HS-27A (cell line): ENCODE data around the gene MYLK4.

Experiments
- DNase-seq: peaks from one replicate; pipeline ENCODE4 v3.0.0-alpha.2; 2012; ENCODE audit warnings: low read depth, missing footprints

MYLK4 gene

DNA sequence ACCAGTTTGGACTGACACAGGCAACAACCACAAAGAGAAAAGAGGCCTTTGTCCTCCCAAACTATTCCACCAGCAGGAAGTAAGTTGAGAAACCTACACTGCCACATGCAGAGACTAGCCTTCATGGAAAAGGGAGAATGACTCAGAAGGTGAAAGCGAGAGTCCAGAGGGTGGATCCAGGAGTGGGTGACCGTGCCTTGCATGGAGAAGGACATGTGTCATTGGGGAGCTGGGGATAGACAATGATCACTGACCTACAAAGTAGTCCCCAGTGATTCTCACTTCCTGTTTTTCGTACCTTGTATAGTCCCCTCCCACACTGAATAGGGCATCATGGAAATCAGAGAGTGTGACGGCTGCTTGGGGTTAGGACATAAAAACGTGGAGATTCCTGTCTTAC is 91.9 kb downstream of the MYLK4 start:
- no peak for DNase-seq

DNA sequence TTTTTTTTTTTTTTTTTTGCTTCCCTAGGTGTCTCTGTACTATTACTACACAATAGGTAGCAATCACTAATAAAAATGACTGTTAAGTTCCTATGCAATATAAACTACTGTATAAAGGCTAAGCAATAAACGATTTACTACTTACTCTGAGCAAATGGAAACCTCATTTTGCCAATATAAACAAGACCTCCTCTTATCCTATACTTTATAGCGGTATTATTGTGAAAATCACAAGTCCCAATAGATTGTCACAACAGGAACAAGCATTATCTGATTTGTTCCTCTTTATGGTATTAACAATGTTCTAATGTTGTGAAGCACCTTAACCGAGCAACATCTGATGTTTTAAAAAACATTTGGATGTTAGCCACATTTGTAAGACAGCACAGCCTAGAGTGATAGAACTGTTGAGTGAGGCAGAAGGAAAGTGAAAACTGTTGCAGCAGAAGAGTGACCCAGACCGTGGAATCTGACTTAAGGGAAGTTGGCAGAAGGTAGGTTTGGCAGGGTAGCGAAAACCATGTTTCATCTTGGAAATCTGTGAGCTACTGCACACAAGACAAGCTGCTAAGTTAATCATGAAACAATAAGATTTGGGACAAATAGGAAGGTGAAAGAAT is 94.2 kb downstream of the MYLK4 start:
- no peak for DNase-seq

DNA sequence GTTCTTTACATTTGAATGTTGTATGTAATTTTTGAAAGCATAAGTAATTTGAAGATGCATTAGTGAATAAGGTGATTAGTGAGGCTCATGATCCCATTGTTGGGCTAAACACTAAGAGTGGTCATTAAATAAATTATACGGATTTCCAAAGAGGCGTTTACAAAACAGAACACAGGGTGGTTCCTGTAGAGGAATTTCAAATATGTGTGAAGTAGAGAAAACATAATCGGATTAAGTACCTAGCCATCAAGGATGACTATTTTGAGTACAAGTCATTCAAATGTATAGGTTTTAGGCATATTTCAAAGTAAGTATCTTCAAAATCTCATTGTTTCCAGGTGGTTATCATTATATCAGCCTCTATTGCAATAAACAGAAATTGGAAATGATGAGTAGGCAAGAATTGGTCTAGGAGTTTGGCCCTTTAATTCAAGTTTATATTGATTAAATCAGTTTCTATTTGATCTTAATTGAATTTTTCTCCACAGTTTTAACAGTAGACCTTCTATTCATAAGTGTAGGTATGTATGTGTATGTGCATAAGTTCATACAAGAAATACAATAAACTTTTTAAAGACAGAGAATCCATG is 94.8 kb downstream of the MYLK4 start:
- DNase-seq: no peak

DNA sequence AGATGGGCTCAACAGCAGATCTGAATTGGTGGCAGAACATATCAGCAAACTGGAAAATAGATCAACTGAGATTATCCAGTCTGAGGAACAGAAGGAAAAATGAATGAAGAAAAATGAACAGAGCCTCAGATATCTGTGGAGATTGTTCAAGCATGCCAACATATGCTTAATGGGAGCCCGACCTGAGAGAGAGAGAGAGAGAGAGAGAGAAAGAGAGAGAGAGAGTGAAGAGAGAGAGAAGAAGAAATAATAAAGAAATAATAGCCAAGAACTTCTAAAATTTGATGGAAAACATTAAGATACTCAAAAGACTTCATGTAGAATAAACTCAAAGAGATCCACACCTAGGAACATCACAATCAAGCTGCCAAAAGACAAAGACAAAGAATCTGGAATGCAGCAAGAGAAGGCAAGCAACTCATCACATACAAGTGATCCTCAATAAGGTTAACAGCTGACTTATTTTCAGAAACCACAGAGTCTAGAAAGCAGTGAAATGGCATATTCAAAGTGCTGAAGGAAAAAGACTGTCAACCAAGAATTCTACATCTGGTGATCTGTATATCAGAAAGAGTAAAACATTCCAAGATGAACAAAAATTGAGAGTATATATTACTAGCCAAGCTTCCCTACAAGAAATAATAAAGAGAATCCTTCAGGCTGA is 97.2 kb downstream of the MYLK4 start:
- DNase-seq: no peak

DNA sequence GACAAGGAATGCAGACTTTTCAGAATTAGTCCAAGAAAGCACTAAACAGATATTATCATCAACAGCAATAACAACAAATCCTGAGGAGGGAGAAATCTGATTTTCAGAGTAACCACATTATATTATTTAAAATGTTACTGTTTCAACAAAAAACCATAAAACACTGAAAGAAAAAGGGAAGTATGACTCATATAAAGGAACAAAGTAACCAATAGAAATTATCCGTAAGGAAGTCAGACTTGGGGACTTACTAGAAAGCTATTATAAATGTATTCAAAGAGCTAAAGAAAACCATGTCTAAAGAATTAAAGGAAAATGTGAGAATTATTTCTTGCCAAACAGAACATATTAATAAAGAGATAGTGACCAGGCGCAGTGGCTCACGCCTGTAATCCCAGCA is 98.1 kb downstream of the MYLK4 start:
- DNase-seq: no peak

DNA sequence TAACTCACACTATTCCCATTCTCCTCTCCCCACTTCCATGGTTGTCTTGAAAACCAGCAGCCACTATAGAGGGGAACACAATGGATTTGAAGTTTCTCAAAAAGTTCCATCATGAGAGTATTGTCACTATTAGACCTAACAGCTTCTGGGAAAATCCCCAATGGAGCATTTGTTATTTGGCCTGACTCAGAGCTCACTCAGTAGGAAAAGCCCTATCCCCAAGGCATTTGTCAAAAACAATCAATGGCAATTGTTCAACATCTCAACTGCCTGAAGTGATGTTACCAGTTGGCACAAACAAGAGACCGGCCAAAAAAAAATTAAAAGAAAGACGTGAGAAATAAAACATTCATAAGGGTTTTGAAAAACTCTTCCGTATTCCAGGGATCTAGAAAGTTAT is 98.8 kb downstream of the MYLK4 start:
- DNase-seq: no peak

DNA sequence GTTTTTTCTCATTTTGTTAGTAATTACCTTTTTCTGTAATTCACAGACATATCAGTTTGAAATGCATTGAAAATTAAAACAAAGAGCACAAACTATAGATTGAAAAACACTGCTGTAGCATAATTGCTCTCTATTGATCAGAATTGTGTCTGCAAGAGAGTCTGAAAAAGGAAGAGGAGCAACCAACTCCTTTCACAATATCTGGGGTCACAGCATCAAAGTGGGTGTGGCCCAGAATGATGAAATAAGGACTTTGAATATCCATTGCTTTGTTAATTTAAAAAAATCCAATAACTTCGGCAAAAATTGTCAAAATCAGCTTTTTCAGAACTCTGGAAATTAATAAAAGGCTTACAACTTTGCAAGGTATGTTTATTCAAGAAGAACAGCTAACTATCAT is 99.2 kb downstream of the MYLK4 start:
- DNase-seq: no peak

DNA sequence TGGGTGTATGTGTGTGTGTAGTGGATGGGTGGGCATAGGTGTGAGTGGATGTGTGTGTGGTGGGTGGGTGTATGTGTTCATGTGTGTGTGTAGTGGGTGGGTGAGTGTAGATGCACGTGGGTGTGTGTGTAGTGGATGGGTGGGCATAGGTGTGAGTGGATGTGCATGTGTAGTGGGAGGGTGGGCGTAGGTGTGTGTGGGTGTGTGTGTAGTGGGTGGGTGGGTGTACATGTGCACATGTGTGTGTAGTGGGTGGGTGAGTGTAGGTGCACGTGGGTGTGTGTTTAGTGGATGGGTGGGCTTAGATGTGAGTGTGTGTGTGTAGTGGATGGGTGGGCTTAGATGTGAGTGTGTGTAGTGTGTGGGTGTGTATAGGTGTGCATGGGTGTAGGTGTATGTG is 104.4 kb downstream of the MYLK4 start:
- DNase-seq: no peak

DNA sequence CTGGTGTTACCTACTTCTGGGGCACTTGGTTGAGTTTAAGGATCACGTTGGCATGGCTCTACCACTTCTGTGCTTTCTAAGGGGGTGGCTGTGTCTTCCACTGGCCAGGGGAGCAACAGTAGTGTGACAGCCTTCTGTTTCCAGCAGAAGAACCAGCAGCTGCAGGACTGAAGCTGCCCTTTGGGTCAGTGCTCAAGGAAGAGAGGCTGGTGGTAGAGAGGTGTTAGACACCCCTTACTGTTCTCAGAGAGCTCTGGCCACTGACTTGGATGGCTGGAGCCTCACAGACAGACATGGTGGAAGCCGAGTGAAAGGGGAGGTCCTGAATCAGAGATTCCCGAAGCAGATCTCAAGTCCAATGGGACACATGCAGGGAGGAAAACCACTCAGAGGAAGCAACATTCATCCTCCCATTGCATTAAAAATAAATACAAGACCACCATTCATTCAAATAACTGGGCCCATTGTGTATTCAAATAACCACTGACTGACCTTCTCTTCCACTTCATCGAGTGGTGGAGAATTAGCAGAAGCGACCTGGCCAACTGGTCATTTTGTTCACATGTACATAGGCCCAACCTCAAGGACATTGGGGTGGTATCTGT is 106.7 kb downstream of the MYLK4 start:
- DNase-seq: no peak

DNA sequence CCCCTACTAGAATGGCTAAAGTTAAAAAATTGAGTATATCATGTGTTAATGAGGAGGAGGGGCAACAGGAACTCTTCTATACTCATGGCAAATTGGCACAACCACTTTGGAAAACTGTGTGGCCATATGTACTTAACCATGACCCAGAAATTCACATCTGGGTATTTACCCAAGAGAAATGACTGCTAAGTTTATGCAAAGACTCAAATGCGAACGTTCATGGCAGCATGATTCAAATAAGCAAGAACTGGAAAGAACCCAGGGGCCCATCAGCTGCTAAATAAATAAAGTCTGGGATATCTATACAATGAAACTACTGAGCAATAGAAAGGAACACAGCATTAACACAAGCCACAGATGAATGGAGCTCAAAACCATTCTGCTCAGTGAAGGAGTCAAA is 107.6 kb downstream of the MYLK4 start:
- no peak for DNase-seq

DNA sequence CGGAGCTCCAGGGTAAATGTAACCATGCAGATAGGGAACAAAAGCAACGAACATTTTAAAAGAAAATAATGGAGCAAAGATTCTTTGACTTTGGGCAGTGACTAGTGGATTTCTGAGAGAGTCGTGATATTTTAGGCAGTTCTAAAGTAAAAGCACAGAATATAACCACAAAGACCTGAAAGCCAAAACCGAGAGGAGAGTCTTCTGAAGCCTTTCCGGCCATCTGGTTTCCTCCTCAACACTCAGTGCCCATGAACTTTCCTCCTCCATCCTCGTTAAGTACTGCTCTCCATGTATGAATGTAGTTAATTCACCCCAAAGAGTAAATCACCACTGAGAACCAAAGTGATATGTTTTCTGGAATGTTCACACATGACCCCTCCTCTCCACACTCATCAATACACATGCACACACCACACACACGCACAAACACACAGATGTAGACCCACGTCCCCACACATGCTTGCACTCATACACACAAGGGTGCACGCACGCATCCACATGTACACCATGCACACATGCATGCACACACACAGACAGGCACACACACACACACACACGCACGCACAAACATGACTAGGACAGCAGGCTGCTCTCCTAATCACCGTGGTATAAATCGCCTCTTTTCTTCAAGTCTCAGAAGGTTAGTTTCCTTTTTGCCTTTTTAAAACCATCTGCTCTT is 109.5 kb downstream of the MYLK4 start:
- no peak for DNase-seq

DNA sequence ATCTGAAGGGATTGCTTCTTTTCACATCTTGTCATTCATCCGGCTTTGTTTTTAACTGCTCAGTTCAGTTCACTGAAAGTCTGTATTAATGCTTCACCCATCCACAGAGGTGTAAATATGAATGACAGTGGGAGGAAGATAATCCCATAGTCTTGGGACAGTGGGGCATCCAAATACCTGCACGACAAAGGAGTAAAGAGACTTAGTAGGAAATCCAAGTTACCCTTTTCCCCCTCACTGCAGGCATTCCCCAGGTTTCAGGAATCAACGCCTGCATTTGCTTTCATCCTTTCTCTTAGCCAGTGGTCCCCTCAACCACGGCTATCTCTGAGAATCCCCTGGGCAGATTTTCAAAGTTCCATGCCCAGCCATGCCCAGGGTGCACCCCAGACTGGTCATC is 110.2 kb downstream of the MYLK4 start:
- DNase-seq: no peak

DNA sequence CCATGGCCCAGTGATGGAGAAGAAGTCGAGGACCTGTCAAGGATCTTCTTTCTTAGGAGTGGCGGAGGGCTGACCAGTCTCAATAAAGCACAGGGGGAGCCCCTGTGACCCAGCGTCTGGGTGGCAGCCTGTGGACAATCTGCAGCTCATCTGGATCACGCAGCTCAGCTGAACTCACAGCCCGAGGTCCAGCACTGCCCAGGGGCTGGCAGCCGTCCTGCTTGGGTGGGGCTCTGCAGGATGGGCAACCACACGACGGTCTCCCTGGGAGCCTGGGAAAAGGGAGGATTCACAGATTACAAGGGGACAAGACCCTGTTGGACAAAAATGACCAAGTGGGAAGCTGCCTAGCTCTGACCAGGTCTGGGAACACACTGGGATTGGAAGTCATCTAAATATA is 110.8 kb downstream of the MYLK4 start:
- no peak for DNase-seq

DNA sequence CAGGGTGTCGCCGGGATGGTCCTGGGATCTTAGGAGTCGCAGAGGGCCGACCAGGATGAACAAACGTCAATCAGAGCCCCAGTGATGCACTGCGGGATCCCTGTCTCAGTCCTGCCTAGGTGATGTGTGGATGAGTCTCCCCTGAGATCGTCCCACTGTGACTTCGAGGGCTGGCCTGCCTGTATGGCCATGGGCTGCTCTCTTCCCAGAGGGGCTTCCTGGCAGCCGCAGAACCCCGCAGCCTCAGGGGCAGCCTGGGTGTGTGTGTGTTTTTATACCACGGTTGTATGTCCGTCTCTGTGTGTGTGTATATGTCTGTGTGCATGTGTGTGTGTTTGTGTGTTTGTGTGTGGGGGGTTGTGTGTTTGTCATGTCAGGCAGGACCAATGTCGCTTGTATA is 111.6 kb downstream of the MYLK4 start:
- no peak for DNase-seq

DNA sequence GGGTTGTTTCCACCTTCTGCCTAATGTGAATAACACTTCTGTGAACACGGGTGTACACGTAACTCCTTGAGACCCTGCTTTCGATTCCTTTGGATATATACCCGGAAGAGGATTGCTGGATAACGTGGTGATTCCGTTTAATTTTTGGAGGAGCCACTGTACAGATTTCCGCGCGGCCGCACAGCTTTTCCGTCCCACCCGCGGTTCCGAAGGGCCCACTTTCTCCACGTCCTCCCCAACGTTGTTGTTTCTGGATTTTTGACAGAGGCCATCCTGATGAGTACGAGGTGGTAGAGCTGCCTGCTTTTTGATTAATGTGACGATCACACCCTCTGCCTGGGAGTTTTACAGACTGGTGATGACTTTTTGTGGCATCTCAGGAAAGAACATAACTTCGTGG is 114.0 kb downstream of the MYLK4 start:
- DNase-seq: no peak

DNA sequence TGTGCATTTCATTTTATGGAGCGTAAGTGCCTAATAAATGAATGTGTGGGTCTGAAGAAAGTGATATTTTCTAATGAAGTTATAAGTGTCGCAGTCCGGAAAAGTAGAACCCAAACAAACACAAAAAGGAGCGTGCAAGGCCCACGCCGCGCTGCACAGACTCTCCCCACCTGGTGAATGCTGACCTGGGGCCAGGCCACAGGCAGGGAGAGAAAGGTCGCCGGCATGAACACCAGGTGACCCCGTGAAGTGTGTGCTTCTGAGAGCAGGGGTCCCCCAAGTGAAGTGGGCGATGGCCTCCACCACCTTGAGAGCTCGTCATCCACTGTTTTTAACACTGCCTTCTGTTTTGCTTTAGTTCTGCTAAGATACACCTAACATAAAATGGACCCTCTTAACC is 114.8 kb downstream of the MYLK4 start:
- DNase-seq: no peak

DNA sequence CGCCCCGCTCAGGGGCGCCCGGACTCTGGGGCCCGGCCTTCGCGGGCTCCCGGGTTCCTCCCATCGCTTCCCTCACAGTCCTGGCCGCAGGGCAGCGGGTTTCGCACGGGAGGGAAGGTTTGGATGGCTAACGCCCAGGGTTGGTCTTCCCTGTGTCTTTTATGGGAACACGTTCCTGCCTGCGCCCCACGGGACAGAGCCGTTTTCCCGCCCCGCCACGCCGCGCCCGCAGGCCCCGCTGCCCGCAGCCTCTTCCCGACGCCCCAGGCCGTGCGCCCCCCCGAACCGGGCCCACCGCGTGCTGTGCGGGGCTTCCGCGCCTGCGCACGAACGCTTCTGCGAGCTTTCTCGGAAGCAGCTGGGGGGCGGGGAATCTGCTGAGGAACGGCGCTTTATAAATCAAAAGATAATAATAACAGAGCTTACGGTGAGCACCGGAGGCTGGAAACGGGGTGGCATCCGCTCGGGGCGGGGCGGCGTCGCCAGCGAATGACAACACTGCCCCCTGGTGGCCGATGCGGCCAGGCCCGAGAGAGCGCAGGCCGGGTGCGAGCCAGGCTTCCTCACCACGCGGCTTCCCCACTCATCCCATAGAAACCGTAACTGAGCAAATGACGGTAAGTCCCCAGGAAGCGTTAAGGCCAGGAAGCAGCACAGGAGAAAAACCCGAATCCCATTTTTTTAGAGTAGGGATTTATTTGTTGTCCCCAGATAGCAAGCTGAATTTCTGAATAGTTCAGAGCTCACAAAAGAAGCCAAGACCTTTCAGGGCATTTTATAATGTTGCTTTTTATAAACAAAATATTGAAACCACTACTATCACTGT is 116.4 kb downstream of the MYLK4 start:
- DNase-seq: peak; percentile 51

DNA sequence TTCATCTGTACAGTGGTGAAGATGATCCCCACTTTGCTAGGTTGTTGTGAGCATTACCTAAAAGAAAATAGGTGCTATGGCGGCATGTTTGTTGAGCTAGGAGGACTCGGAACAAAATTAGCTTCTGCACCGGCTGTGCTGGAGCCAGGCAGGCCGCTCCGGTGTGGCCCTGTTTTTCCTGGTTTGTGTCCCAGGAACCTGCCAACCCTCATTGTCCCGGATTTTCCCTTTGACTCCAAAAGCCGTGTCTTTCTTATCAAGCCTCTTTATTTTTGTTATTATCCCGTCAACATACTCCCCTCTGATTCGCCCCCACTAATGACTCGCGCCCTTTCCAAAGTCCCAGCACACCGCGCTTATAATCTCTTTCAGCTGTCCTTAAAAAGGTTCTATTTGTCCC is 117.0 kb downstream of the MYLK4 start:
- DNase-seq: no peak

DNA sequence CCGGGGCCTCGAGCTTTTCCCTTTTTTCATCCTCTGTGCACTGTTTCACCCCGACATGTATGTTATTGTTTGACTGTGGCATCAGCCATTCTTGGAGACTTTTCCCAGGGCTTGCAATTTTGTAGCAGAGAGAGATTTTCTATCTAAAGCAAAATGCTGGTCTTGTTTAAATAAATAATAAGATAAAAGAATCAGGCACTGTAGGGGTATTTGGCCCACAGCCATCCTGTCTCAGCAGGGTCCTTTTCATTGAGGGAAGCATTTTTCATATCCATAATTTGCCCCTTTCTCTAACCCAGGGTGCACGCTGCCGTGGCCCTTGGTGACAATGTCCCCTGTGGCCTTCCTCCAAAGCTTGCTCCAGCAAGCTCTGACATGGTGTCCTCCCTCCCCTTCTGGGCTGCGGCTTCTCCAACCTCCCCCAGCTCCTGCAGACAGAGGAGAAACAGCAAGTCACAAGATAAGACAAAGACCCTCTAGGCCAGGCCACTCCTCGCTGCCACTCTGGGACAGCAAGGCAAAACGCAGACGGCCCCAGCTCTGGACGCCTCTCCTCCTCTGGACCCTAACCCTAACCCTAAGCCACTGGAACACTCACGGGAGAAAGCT is 117.6 kb downstream of the MYLK4 start:
- no peak for DNase-seq

DNA sequence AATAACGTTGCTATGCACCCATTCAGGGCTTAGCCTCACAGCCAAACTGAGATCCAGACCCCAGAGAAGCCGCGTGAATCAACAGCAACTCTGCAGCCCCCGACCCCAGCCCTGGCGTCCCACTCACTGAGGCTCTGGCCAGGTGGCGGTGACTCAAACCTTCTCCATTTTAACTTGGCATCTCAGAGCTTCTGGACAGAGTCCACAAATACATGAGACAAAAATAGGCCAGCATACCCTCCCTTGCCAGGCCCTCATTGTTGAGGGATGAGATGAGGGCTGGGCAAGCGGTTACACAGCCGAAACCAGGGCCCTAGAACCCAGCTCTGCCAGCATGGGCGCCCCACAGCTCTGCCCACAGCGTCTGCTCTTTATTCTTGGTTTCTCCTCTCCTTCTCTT is 118.4 kb downstream of the MYLK4 start:
- DNase-seq: no peak

DNA sequence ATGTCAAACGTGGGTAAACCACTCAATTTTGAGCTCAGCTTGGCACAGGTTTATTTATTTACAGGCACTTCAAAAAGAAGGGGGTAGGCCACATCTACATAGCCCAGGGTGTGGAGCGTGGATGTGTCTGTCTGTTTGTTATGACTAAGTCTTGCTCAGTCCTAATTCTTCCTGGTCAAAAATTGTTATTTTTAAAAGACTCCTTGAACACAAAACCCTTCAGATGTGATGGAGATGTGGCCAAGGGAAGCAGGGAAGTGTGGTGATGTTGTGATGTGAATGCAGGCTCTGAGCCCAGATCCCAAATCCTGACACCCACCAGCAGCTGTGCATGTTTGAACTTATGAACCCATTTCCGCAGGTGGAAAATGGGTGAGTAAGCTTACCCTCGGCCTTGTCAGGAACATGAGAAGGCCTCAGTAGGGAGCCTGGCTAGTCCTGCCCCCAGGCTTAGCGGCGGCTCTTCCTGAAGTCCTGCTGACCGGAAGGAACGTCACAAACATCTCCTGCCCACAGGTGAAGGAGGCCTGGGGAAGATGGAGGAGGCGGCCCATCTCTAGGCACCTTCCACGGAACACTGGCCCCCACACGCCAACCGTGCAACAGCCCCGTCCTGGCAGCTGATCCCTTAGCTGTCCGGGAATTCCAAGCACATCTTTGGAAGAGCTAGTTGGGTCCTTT is 119.7 kb downstream of the MYLK4 start:
- no peak for DNase-seq
